ENCODE measurements around the gene TMEM120B. TPM values are rescaled to one million over a fixed set of nuclear protein-coding genes. Genes with fewer than 3 reads are reported as not detected.

Gene TMEM120B
- total and polyA plus RNA-seq, 2 of the 4 experiments (the other 2 are of a cell fraction), result 10.6 to 18.4 TPM

GRCh38 chr12:121780429-121780828, 67.9 kb downstream of the TMEM120B start:
- Histone ChIP-seq H2AK9ac (replicated peaks; ENCODE audit: low read depth, low read length, poor library complexity) (no peak overlapping the region), H2AK5ac (ENCODE audit: low read depth, low read length) (no peak overlapping the region), H3K9ac (ENCODE audit: low read depth, low read length) (no peak overlapping the region), H3K36me3 (ENCODE audit: control insufficient read depth, insufficient read depth, low read length) (peaks cover 11% of the 10 kb centered on the region; the same call in 1 of the 2 replicates), H3K9me3 (ENCODE audit: control insufficient read depth, insufficient read depth, low read length) (no peaks in the 10 kb centered on the region), H3K23ac (ENCODE audit: low read depth, low read length) (no peak overlapping the region), H3K18ac (ENCODE audit: low read depth, low read length) (no peak overlapping the region), H3K27ac (ENCODE audit: insufficient read depth, low read length) (no peak overlapping the region), H3K79me1 (ENCODE audit: low read depth in 1 of 2, low read length in 2 of 2) (peaks cover 0 to 19% of the 10 kb centered on the region in 2 experiments; a peak in 1 of 4 replicates), H3K56ac (ENCODE audit: extremely low read depth, insufficient read depth, low read length) (no peak overlapping the region), H3K4me3 (ENCODE audit: insufficient read depth, low read depth, low read length) (no peak overlapping the region), H4K91ac (ENCODE audit: insufficient read depth, low read depth, low read length) (no peak overlapping the region), H4K5ac (ENCODE audit: low read depth, low read length) (no peak overlapping the region), H2BK15ac (ENCODE audit: low read depth, low read length) (no peak overlapping the region), H3K4me2 (ENCODE audit: low read depth, low read length) (no peak overlapping the region), H2AFZ (replicated peaks; ENCODE audit: low read length, poor library complexity) (no peak overlapping the region), H3K14ac (replicated peaks; ENCODE audit: low read depth, low read length) (no peak overlapping the region), H2BK5ac (ENCODE audit: low read depth, low read length, poor library complexity, severe bottlenecking) (no peak overlapping the region), H3K4me1 (ENCODE audit: control insufficient read depth, insufficient read depth, low read length) (peaks cover 13% of the 10 kb centered on the region), H3K4ac (ENCODE audit: low read depth, low read length) (no peak overlapping the region), H2BK20ac (ENCODE audit: low read depth, low read length) (no peak overlapping the region), H3K27me3 (ENCODE audit: control insufficient read depth, insufficient read depth, low read length) (no peaks in the 10 kb centered on the region), H2BK120ac (ENCODE audit: low read depth, low read length) (no peak overlapping the region), H3K9me1 (ENCODE audit: insufficient read depth, low read length) (peaks cover 4% of the 10 kb centered on the region; the same call in 1 of the 2 replicates), H4K20me1 (ENCODE audit: insufficient read depth, low read length) (peaks cover 18% of the 10 kb centered on the region; the same call in 1 of the 2 replicates), H4K8ac (ENCODE audit: low read depth in 2 of 2, low read length in 2 of 2) (no peak overlapping the region)
- POLR2A ChIA-PET (ENCODE audit: unreplicated experiment), result no interaction called here
- dilution Hi-C loops (cut with HindIII; ENCODE audit: low sequenced_read_pairs, unreplicated experiment) (no loop called here), intact Hi-C loops (cut with micrococcal nuclease) (no loop called here), in situ Hi-C loops (cut with MboI; ENCODE audit: low sequenced_read_pairs) (loop anchor here (5.0 kb wide), 1 partner anchor 88 kb away; no protein-coding TSS in a partner anchor)
- 100% methylated on average over 1 of the region's 11 CpGs; no CpG with 5 or more reads in 1 of the 2 experiments for WGBS, 2 experiments (ENCODE audit: extremely low coverage in 2 of 2, insufficient read length in 1 of 2)
- DNase-seq (no peak), ATAC-seq (ENCODE audit: low read depth) (no peak)
- CTCF ChIA-PET, result no interaction called here
- no peak for TF ChIP-seq NFE2L2 (IDR thresholded peaks at IDR 0.05; ENCODE audit: low read depth, low read length)
- TF ChIP-seq CTCF (conservative IDR thresholded peaks at IDR 0.05; ENCODE audit: low read depth, low read length), result no peak
- no peak for TF ChIP-seq CHD1 (IDR thresholded peaks at IDR 0.05; ENCODE audit: low read depth, low read length)
- no peak for TF ChIP-seq CEBPB (IDR thresholded peaks at IDR 0.05; ENCODE audit: low read depth, low read length)
- no peak for TF ChIP-seq MXI1 (IDR thresholded peaks at IDR 0.05; ENCODE audit: borderline replicate concordance, low read depth, low read length)
- TF ChIP-seq USF2 (IDR thresholded peaks at IDR 0.05; ENCODE audit: low read depth, low read length), result no peak
- no peak for TF ChIP-seq SMC3 (IDR thresholded peaks at IDR 0.05; ENCODE audit: low read depth, low read length)
- TF ChIP-seq BHLHE40 (IDR thresholded peaks at IDR 0.05; ENCODE audit: low read depth, low read length), result no peak
- no peak for TF ChIP-seq RCOR1 (IDR thresholded peaks at IDR 0.05; ENCODE audit: insufficient replicate concordance, low read length)
- no peak for TF ChIP-seq POLR2A (IDR thresholded peaks at IDR 0.05; ENCODE audit: low read depth, low read length)
- no peak for TF ChIP-seq FOS (IDR thresholded peaks at IDR 0.05; ENCODE audit: low read depth, low read length)
- no peak for TF ChIP-seq MAZ (IDR thresholded peaks at IDR 0.05; ENCODE audit: borderline replicate concordance, low read depth, low read length)
- TF ChIP-seq RFX5 (IDR thresholded peaks at IDR 0.05; ENCODE audit: low read depth, low read length), result no peak
- TF ChIP-seq MAFK (IDR thresholded peaks at IDR 0.05; ENCODE audit: low read depth, low read length), result no peak
- no peak for TF ChIP-seq RAD21 (IDR thresholded peaks at IDR 0.05; ENCODE audit: low read length)
- BruUV-seq (replicated peaks), result no TSS peak

Measured in IMR-90 (cell line).